ENCODE data around the gene OVAAL. TPM values are rescaled to one million over a fixed set of nuclear protein-coding genes. Genes with fewer than 3 reads are reported as not detected.

Gene OVAAL
- total and polyA plus RNA-seq, 2 donors (not counting 1 experiment from before 2014, with no cell fraction given): not detected

DNA sequence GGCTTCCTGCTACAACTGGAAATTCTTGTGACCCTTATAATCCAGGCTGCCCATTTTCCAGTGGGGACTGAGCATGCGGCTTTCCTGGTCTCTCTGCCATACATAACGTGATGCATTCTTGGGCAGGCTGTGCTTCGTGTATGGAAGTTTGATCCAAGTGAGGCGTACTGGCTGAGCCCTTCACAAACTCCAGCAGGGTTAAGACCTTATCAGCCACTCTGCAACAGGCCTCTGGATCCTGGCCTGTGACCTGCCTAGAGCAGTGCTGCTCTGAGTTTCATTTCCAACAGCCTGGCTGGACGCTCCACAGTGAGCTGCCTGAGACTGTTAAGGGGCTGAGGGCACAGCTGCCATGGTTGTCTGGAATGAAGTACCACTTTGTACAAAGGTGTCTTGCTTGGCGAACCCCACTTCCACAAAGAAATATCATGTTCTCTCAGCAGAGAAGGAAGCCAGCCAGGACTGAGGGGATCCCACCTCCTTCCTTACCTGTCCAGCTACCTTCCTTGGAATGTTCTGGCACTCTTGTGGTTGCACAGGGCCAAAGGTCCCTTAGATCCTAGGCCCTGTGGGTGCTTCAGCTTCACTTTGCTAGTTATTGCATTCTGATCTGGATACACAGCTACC, 44.6 kb downstream of the OVAAL start:
- Histone ChIP-seq H3K9me3 (ENCODE audit: control insufficient read depth, insufficient read depth, low read depth, low read length) (no peaks in the 10 kb centered on the region), H3K36me3 (ENCODE audit: control insufficient read depth, insufficient read depth, low read length) (no peaks in the 10 kb centered on the region), H3K27ac (ENCODE audit: insufficient read depth, low read length) (no peak overlapping the region), H4K20me1 (ENCODE audit: control insufficient read depth, extremely low read depth, insufficient read depth, low read length) (no peaks in the 10 kb centered on the region), H3K4me3 (replicated peaks in 1 of 4; ENCODE audit: control extremely low read depth in 1 of 4, insufficient read depth in 1 of 4, low read depth in 3 of 4, low read length in 4 of 4) (no peak overlapping the region), H3K79me2 (ENCODE audit: control insufficient read depth, insufficient read depth, low read length) (no peaks in the 10 kb centered on the region), H3K9ac (ENCODE audit: insufficient read depth, low read length) (no peak overlapping the region), H3K27me3 (ENCODE audit: control insufficient read depth, insufficient read depth, low read length) (no peaks in the 10 kb centered on the region), H3K4me2 (ENCODE audit: extremely low read depth, insufficient read depth, low read length) (no peak overlapping the region), H2AFZ (ENCODE audit: low read length) (no peak overlapping the region), H3K4me1 (ENCODE audit: control insufficient read depth, extremely low read depth, insufficient read depth, low read length) (no peaks in the 10 kb centered on the region)
- DNase-seq (ENCODE audit: low read depth in 2 of 2): no peak
- TF ChIP-seq EZH2 (IDR thresholded peaks at IDR 0.05; ENCODE audit: low read length, missing control alignments): no peak
- TF ChIP-seq, protein P1, sequence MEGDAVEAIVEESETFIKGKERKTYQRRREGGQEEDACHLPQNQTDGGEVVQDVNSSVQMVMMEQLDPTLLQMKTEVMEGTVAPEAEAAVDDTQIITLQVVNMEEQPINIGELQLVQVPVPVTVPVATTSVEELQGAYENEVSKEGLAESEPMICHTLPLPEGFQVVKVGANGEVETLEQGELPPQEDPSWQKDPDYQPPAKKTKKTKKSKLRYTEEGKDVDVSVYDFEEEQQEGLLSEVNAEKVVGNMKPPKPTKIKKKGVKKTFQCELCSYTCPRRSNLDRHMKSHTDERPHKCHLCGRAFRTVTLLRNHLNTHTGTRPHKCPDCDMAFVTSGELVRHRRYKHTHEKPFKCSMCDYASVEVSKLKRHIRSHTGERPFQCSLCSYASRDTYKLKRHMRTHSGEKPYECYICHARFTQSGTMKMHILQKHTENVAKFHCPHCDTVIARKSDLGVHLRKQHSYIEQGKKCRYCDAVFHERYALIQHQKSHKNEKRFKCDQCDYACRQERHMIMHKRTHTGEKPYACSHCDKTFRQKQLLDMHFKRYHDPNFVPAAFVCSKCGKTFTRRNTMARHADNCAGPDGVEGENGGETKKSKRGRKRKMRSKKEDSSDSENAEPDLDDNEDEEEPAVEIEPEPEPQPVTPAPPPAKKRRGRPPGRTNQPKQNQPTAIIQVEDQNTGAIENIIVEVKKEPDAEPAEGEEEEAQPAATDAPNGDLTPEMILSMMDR (conservative IDR thresholded peaks at IDR 0.05 in 1 of 2, IDR thresholded peaks at IDR 0.05 in 1 of 2; ENCODE audit: low read depth in 1 of 2, low read length in 2 of 2): no peak

DNA sequence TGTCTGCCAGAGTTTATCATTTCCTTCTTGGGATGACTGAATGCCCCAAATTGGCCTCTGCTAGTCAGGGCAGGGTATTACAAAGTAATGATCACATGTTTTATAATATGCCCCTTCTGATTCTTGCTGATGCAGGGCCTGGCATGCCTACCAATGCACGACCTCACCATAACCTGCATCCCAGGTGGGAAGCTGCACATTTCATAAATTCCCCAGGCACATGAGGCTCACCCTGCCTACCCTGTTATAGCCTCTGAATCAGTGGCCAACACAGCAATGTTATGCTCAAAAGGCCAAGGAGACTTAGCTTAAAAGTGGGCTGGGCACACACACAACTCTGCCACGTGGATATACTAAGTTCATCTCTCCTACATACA, 45.1 kb downstream of the OVAAL start:
- Histone ChIP-seq H3K36me3 (ENCODE audit: control insufficient read depth, insufficient read depth, low read length) (no peaks in the 10 kb centered on the region), H3K79me2 (ENCODE audit: control insufficient read depth, insufficient read depth, low read length) (no peaks in the 10 kb centered on the region)

DNA sequence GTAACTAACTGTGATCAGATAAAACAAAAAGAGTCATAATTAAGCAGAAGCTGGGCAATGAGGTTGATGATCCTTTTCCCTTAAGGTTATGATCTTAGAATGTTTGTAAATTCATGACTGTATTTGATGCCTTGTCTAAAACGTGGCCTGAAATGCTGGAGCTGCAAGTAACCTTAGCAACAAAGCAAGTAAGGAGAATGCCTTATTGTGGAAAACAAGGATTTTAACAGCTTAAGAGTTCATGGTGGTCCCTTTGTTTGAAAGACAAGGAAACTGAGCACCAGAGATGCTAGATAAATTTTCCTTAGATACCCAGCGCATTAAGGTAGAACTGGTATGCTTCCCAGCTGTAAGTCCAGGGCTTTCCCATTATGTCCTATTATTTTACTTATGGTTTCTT, 47.4 kb downstream of the OVAAL start:
- no peak overlapping the region for H3K9ac ChIP-seq (ENCODE audit: insufficient read depth, low read length)
- TF ChIP-seq, protein P1 (conservative IDR thresholded peaks at IDR 0.05 in 1 of 2, IDR thresholded peaks at IDR 0.05 in 1 of 2; ENCODE audit: low read depth in 1 of 2, low read length in 2 of 2): no peak
- TF ChIP-seq EZH2 (IDR thresholded peaks at IDR 0.05; ENCODE audit: low read length, missing control alignments): no peak
- no peak for DNase-seq (ENCODE audit: low read depth in 2 of 2)
- H4K20me1 ChIP-seq (ENCODE audit: control insufficient read depth, extremely low read depth, insufficient read depth, low read length): no peaks in the 10 kb centered on the region
- H3K4me2 ChIP-seq (ENCODE audit: extremely low read depth, insufficient read depth, low read length): no peak overlapping the region
- no peaks in the 10 kb centered on the region for H3K4me1 ChIP-seq (ENCODE audit: control insufficient read depth, extremely low read depth, insufficient read depth, low read length)
- no peaks in the 10 kb centered on the region for H3K27me3 ChIP-seq (ENCODE audit: control insufficient read depth, insufficient read depth, low read length)
- no peaks in the 10 kb centered on the region for H3K36me3 ChIP-seq (ENCODE audit: control insufficient read depth, insufficient read depth, low read length)
- no peak overlapping the region for H3K4me3 ChIP-seq (replicated peaks in 1 of 4; ENCODE audit: control extremely low read depth in 1 of 4, insufficient read depth in 1 of 4, low read depth in 3 of 4, low read length in 4 of 4)
- no peaks in the 10 kb centered on the region for H3K9me3 ChIP-seq (ENCODE audit: control insufficient read depth, insufficient read depth, low read depth, low read length)
- no peaks in the 10 kb centered on the region for H3K79me2 ChIP-seq (ENCODE audit: control insufficient read depth, insufficient read depth, low read length)
- no peak overlapping the region for H2AFZ ChIP-seq (ENCODE audit: low read length)
- no peak overlapping the region for H3K27ac ChIP-seq (ENCODE audit: insufficient read depth, low read length)

More for the DNA sequence above, 45.1 kb downstream of the OVAAL start:
- H2AFZ ChIP-seq (ENCODE audit: low read length): no peak overlapping the region
- TF ChIP-seq, protein P1 (conservative IDR thresholded peaks at IDR 0.05 in 1 of 2, IDR thresholded peaks at IDR 0.05 in 1 of 2; ENCODE audit: low read depth in 1 of 2, low read length in 2 of 2): no peak
- TF ChIP-seq EZH2 (IDR thresholded peaks at IDR 0.05; ENCODE audit: low read length, missing control alignments): no peak
- no peak overlapping the region for H3K27ac ChIP-seq (ENCODE audit: insufficient read depth, low read length)
- no peak overlapping the region for H3K9ac ChIP-seq (ENCODE audit: insufficient read depth, low read length)
- no peaks in the 10 kb centered on the region for H3K4me1 ChIP-seq (ENCODE audit: control insufficient read depth, extremely low read depth, insufficient read depth, low read length)
- no peak for DNase-seq (ENCODE audit: low read depth in 2 of 2)
- H3K4me2 ChIP-seq (ENCODE audit: extremely low read depth, insufficient read depth, low read length): no peak overlapping the region
- no peak overlapping the region for H3K4me3 ChIP-seq (replicated peaks in 1 of 4; ENCODE audit: control extremely low read depth in 1 of 4, insufficient read depth in 1 of 4, low read depth in 3 of 4, low read length in 4 of 4)
- no peaks in the 10 kb centered on the region for H4K20me1 ChIP-seq (ENCODE audit: control insufficient read depth, extremely low read depth, insufficient read depth, low read length)
- no peaks in the 10 kb centered on the region for H3K9me3 ChIP-seq (ENCODE audit: control insufficient read depth, insufficient read depth, low read depth, low read length)
- H3K27me3 ChIP-seq (ENCODE audit: control insufficient read depth, insufficient read depth, low read length): no peaks in the 10 kb centered on the region

All from fibroblast of lung (primary cell).